ENCODE data around the gene SH3BGRL2.

The SH3BGRL2 gene

DNA sequence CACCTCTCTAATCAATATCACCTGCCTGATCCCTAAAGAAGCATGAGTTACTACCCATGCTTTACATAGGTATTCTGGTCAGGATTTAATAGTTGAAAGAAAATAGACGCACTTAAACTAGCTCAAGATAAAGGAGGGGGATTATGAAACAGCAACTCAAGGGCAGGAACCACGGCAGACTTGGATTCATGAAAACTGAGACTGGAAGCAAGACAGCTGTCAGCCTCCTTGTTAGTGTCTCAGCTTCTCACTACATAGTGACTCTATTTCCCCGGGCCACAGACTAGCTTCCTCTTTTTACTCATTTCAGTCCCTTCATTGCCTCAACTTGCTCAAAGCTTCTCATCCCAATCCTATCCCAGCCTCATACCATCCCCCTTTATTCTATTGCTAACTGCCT lies 4.3 kb upstream of the SH3BGRL2 start:
- Histone ChIP-seq H3K36me3 (replicated peaks) (no peaks in the 10 kb centered on the region), H3K27me3 (replicated peaks) (no peaks in the 10 kb centered on the region), H3K4me3 (ENCODE audit: low read depth, low read length) (no peak overlapping the region), H3K27ac (no peak overlapping the region)
- DNase-seq = no peak
- TF ChIP-seq, protein P1, sequence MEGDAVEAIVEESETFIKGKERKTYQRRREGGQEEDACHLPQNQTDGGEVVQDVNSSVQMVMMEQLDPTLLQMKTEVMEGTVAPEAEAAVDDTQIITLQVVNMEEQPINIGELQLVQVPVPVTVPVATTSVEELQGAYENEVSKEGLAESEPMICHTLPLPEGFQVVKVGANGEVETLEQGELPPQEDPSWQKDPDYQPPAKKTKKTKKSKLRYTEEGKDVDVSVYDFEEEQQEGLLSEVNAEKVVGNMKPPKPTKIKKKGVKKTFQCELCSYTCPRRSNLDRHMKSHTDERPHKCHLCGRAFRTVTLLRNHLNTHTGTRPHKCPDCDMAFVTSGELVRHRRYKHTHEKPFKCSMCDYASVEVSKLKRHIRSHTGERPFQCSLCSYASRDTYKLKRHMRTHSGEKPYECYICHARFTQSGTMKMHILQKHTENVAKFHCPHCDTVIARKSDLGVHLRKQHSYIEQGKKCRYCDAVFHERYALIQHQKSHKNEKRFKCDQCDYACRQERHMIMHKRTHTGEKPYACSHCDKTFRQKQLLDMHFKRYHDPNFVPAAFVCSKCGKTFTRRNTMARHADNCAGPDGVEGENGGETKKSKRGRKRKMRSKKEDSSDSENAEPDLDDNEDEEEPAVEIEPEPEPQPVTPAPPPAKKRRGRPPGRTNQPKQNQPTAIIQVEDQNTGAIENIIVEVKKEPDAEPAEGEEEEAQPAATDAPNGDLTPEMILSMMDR (IDR thresholded peaks at IDR 0.05; ENCODE audit: low read depth, low read length, missing control alignments) = no peak
- in situ Hi-C loops (cut with HindIII; ENCODE audit: low pct_ligation_motif_present, low sequenced_read_pairs) = no loop called here

DNA sequence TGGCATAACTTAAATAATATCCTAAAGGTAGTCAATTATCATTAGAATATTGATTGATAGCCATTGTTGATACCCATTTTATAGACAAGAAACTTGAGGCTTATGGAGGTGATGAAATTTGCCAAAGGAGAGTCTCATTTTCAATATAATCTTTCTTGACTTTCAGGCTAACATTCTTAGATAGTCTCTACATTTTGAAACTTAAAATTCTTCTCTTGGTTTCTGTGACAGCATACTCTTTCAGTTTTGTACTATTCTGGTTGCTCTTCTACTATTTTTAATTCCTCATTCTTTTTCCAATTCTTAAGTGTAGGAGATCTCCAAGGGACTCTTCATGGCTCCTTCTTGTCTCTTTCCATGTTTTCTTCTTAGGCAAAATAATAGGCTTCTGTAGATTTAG lies 3.7 kb upstream of the SH3BGRL2 start:
- H3K4me3 ChIP-seq (ENCODE audit: low read depth, low read length) = no peak overlapping the region
- H3K36me3 ChIP-seq (replicated peaks) = no peaks in the 10 kb centered on the region
- DNase-seq = no peak
- no peak overlapping the region for H3K27ac ChIP-seq
- in situ Hi-C loops (cut with HindIII; ENCODE audit: low pct_ligation_motif_present, low sequenced_read_pairs) = no loop called here
- no peaks in the 10 kb centered on the region for H3K27me3 ChIP-seq (replicated peaks)
- TF ChIP-seq, protein P1 (IDR thresholded peaks at IDR 0.05; ENCODE audit: low read depth, low read length, missing control alignments) = no peak

- Histone ChIP-seq H3K27ac (no peak overlapping the region), H3K36me3 (replicated peaks) (no peaks in the 10 kb centered on the region), H3K4me3 (ENCODE audit: low read depth, low read length) (no peak overlapping the region), H3K27me3 (replicated peaks) (no peaks in the 10 kb centered on the region)
- TF ChIP-seq, protein P1 (IDR thresholded peaks at IDR 0.05; ENCODE audit: low read depth, low read length, missing control alignments) = no peak
- no peak for DNase-seq
- in situ Hi-C loops (cut with HindIII; ENCODE audit: low pct_ligation_motif_present, low sequenced_read_pairs) = no loop called here
Observed at GRCh38 chr6:79628466-79629288, 2.5 kb upstream of the SH3BGRL2 start.

DNA sequence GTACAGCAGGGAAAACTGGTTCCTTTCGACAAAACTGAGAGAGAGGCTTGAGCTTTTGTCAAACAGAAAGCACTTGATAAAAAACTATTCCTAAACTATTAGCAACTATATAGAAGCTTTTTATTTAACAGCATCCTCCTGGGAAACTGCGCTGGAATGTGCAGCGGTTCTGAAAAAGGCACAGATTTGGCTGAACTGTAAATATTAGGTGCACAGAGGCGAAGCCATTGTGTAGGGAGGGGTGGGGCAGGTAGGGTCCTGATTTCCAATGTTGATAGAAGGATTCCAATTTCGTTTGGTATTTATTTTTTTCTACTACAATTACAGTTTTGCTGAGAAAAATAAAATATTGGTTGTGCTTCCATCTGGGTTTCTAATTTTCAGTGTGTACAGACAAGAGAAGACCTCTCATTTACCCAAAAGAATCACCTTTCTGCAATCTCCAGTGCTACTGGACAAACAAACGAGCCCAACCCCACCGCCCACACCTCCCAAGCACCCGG lies 698 bp upstream of the SH3BGRL2 start:
- H3K4me3 ChIP-seq (ENCODE audit: low read depth, low read length) = peak overlapping the region; percentile 80
- TF ChIP-seq, protein P1 (IDR thresholded peaks at IDR 0.05; ENCODE audit: low read depth, low read length, missing control alignments) = no peak
- H3K27ac ChIP-seq = no peak overlapping the region

GRCh38 chr6:79631693-79632172 lies 604 bp downstream of the SH3BGRL2 start:
- TF ChIP-seq, protein P1 (IDR thresholded peaks at IDR 0.05; ENCODE audit: low read depth, low read length, missing control alignments) = no peak
- Histone ChIP-seq H3K27me3 (replicated peaks) (no peaks in the 10 kb centered on the region), H3K4me3 (ENCODE audit: low read depth, low read length) (peak overlapping the region; percentile 80), H3K36me3 (replicated peaks) (no peaks in the 10 kb centered on the region), H3K27ac (no peak overlapping the region)
- in situ Hi-C loops (cut with HindIII; ENCODE audit: low pct_ligation_motif_present, low sequenced_read_pairs) = no loop called here
- no peak for DNase-seq

More for the DNA sequence above, 698 bp upstream of the SH3BGRL2 start:
- DNase-seq = no peak
- Histone ChIP-seq H3K36me3 (replicated peaks) (no peaks in the 10 kb centered on the region), H3K27me3 (replicated peaks) (no peaks in the 10 kb centered on the region)
- in situ Hi-C loops (cut with HindIII; ENCODE audit: low pct_ligation_motif_present, low sequenced_read_pairs) = no loop called here
